HG03025 (cell line): ENCODE measurements around the gene FCAR.
"Not testable (repeated sequence)": the region's sequence is repeated elsewhere in the genome, so short reads cannot be mapped to it uniquely, and the experiment has no call there.

Experiments
- ATAC-seq: cut with Tn5 transposase; IDR thresholded peaks from one replicate; pipeline ENCODE4 v1.9.1; 2021; ENCODE audit warnings: mild to moderate bottlenecking, moderate library complexity; ENCODE audit not compliant: unreplicated experiment, low FRiP score

The FCAR gene

GRCh38 chr19:54889566-54889965 is 15.5 kb downstream of the FCAR start:
- ATAC-seq: no peak

- no peak for ATAC-seq
Observed at GRCh38 chr19:54893406-54893805, 19.4 kb downstream of the FCAR start.

- not testable (repeated sequence) for ATAC-seq
Observed at GRCh38 chr19:54894106-54894505, 20.1 kb downstream of the FCAR start.

- ATAC-seq: no peak
Observed at GRCh38 chr19:54896036-54896435, 22.0 kb downstream of the FCAR start.

GRCh38 chr19:54898685-54899084 is 24.6 kb downstream of the FCAR start:
- ATAC-seq: not testable (repeated sequence)

- ATAC-seq: not testable (repeated sequence)
Observed at GRCh38 chr19:54899646-54900045, 25.6 kb downstream of the FCAR start.

GRCh38 chr19:54901153-54901552 is 27.1 kb downstream of the FCAR start:
- not testable (repeated sequence) for ATAC-seq

- ATAC-seq: no peak
Observed at GRCh38 chr19:54902061-54902460, 28.0 kb downstream of the FCAR start.

- ATAC-seq: no peak
Observed at GRCh38 chr19:54903303-54903702, 29.3 kb downstream of the FCAR start.

GRCh38 chr19:54904261-54904660 is 30.2 kb downstream of the FCAR start:
- not testable (repeated sequence) for ATAC-seq

GRCh38 chr19:54905421-54905802 is 31.4 kb downstream of the FCAR start:
- no peak for ATAC-seq

- no peak for ATAC-seq
Observed at GRCh38 chr19:54905803-54906511, 31.9 kb downstream of the FCAR start, which contains the start of gene NCR1. Gene NCR1 (plus strand): TSS chr19:54906148. CDS start chr19:54906188, 40 bp downstream.

GRCh38 chr19:54906819-54907218 is 32.8 kb downstream of the FCAR start:
- ATAC-seq: no peak

- not testable (repeated sequence) for ATAC-seq
Observed at GRCh38 chr19:54907899-54908298, 33.9 kb downstream of the FCAR start.

GRCh38 chr19:54916822-54917221 is 42.8 kb downstream of the FCAR start:
- ATAC-seq: no peak

- no peak for ATAC-seq
Observed at GRCh38 chr19:54918499-54918898, 44.5 kb downstream of the FCAR start.

GRCh38 chr19:54919646-54920563 is 45.9 kb downstream of the FCAR start:
- not testable (repeated sequence) for ATAC-seq

- no peak for ATAC-seq
Observed at GRCh38 chr19:54921082-54921481, 47.0 kb downstream of the FCAR start.

GRCh38 chr19:54923276-54923675 is 49.2 kb downstream of the FCAR start:
- ATAC-seq: no peak

GRCh38 chr19:54928299-54928698 is 54.3 kb downstream of the FCAR start:
- no peak for ATAC-seq

GRCh38 chr19:54937926-54938325 is 63.9 kb downstream of the FCAR start:
- no peak for ATAC-seq
